ENCODE results near the gene PLCH1. TPM values are rescaled to one million over a fixed set of nuclear protein-coding genes. Genes with fewer than 3 reads are reported as not detected.

The PLCH1 gene
- polyA plus RNA-seq, 1 experiment = 0.06 TPM

DNA sequence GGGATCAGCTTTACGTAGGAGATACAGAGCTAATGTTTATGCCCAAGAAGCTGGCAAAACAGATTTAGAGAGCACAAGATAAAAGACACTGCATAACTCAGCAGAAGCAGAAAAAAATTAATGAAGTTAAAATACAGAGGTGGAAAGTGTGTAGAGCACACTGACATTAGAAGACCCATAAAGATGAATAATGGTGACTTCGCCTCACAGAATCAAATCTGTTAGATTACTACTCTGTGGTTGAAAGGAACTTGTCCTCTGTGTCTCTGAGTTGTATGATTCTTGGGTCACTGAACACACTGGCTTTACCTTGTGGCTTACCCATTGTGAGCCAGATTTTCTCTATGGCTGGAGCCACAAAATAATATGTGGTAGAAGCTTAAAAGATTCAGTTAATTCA lies 224.4 kb downstream of the PLCH1 start:
- H3K36me3 ChIP-seq (ENCODE audit: control insufficient read depth, insufficient read depth, low read length) = no peaks in the 10 kb centered on the region
- H3K4me3 ChIP-seq (ENCODE audit: low read depth, low read length) = no peak overlapping the region
- ChIA-PET CTCF (interaction anchor here (1.1 kb wide), 1 partner anchor 39 kb away, joined by 3 read pairs; no protein-coding TSS in a partner anchor), POLR2A (no interaction called here)
- DNase-seq (ENCODE audit: low read depth) = no peak
- H3K27me3 ChIP-seq (ENCODE audit: control insufficient read depth, insufficient read depth, low read length) = no peaks in the 10 kb centered on the region
- TF ChIP-seq, protein P1, sequence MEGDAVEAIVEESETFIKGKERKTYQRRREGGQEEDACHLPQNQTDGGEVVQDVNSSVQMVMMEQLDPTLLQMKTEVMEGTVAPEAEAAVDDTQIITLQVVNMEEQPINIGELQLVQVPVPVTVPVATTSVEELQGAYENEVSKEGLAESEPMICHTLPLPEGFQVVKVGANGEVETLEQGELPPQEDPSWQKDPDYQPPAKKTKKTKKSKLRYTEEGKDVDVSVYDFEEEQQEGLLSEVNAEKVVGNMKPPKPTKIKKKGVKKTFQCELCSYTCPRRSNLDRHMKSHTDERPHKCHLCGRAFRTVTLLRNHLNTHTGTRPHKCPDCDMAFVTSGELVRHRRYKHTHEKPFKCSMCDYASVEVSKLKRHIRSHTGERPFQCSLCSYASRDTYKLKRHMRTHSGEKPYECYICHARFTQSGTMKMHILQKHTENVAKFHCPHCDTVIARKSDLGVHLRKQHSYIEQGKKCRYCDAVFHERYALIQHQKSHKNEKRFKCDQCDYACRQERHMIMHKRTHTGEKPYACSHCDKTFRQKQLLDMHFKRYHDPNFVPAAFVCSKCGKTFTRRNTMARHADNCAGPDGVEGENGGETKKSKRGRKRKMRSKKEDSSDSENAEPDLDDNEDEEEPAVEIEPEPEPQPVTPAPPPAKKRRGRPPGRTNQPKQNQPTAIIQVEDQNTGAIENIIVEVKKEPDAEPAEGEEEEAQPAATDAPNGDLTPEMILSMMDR (IDR thresholded peaks at IDR 0.05; ENCODE audit: insufficient read depth, low read depth, low read length) = no peak

- TF ChIP-seq, protein P1 (IDR thresholded peaks at IDR 0.05; ENCODE audit: insufficient read depth, low read depth, low read length) = no peak
- DNase-seq (ENCODE audit: low read depth) = no peak
These were observed 225.8 kb downstream of the PLCH1 start for GRCh38 chr3:155519078-155519477.

DNA sequence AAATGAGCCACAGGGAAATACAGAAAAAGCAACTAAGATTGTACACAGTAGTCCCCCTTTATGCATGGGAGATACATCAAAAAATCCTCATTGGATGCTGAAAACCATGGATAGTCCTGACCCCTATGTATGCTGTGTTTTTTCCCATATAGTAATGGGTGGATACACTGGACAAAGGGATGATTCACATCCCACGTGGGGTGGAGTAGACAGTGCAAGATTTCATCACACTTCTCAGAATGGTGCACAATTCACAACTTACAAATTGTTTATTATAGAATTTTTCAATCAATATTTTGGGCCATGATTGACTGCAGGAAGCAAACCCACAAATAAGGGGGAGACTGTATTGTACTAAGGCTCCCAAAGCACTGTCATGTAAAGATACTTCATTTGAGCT lies 227.0 kb downstream of the PLCH1 start:
- no peak for DNase-seq (ENCODE audit: low read depth)
- Histone ChIP-seq H3K4me3 (ENCODE audit: low read depth, low read length) (no peak overlapping the region), H3K27me3 (ENCODE audit: control insufficient read depth, insufficient read depth, low read length) (no peaks in the 10 kb centered on the region), H3K36me3 (ENCODE audit: control insufficient read depth, insufficient read depth, low read length) (no peaks in the 10 kb centered on the region)
- TF ChIP-seq, protein P1 (IDR thresholded peaks at IDR 0.05; ENCODE audit: insufficient read depth, low read depth, low read length) = no peak
- POLR2A ChIA-PET = no interaction called here
- CTCF ChIA-PET = no interaction called here

More at GRCh38 chr3:155519078-155519477, 225.8 kb downstream of the PLCH1 start:
- Histone ChIP-seq H3K4me3 (ENCODE audit: low read depth, low read length) (no peak overlapping the region), H3K27me3 (ENCODE audit: control insufficient read depth, insufficient read depth, low read length) (no peaks in the 10 kb centered on the region), H3K36me3 (ENCODE audit: control insufficient read depth, insufficient read depth, low read length) (no peaks in the 10 kb centered on the region)
- POLR2A ChIA-PET = no interaction called here
- CTCF ChIA-PET = interaction anchor here (0.6 kb wide), 1 partner anchor 45 kb away, joined by 3 read pairs; no protein-coding TSS in a partner anchor

DNA sequence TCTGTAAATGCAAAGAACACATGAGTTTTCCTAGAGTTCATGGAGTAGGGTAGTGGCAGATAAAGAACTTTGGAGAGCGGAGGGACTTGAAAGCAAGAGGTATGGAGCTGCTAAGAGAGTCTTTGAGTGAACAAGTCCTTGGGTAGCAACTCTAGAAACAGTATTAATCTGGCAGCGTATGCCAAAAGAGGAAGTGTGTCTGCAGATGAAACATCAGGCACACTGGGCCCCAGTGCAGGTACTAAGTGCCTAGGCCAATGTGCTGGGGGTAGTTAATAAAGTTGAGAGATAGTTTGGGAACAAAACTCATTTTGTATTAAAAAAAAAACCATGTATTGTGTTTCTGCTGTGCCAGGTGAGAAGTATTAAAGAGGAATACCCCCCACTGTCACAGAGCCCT lies 228.4 kb downstream of the PLCH1 start:
- no peaks in the 10 kb centered on the region for H3K36me3 ChIP-seq (ENCODE audit: control insufficient read depth, insufficient read depth, low read length)
- CTCF ChIA-PET = no interaction called here
- TF ChIP-seq, protein P1 (IDR thresholded peaks at IDR 0.05; ENCODE audit: insufficient read depth, low read depth, low read length) = no peak
- POLR2A ChIA-PET = no interaction called here
- H3K4me3 ChIP-seq (ENCODE audit: low read depth, low read length) = no peak overlapping the region
- no peaks in the 10 kb centered on the region for H3K27me3 ChIP-seq (ENCODE audit: control insufficient read depth, insufficient read depth, low read length)
- DNase-seq (ENCODE audit: low read depth) = no peak

DNA sequence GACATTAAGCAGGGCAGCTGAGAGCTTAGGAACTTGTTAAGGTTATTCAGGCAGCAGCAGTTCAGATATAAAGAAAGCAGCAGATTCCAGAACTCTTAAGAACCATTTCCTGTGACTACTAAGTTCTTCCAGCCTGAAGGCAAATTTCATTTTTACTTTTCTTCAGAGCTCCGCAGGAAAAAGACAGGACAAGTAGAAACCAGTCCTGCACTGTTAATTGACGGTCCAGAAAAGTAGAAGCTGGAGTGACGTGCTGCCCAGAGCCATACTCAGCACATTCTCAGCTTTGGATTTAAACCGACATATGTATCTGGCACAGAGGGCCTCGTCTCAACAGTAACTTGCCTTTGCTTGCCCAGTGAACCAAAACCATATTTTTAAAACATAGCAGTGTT lies 232.0 kb downstream of the PLCH1 start:
- no peak overlapping the region for H3K4me3 ChIP-seq (ENCODE audit: low read depth, low read length)
- H3K27me3 ChIP-seq (ENCODE audit: control insufficient read depth, insufficient read depth, low read length) = no peaks in the 10 kb centered on the region
- DNase-seq (ENCODE audit: low read depth) = no peak
- H3K36me3 ChIP-seq (ENCODE audit: control insufficient read depth, insufficient read depth, low read length) = no peaks in the 10 kb centered on the region
- ChIA-PET POLR2A (no interaction called here), CTCF (interaction anchor here (0.7 kb wide), 1 partner anchor 36 kb away, joined by 3 read pairs; no protein-coding TSS in a partner anchor)
- TF ChIP-seq, protein P1 (IDR thresholded peaks at IDR 0.05; ENCODE audit: insufficient read depth, low read depth, low read length) = no peak

Data from BJ (cell line).